GM18505 (cell line): ENCODE results near the gene PGGHG.
A peak's percentile ranks its signal among the peaks of the same experiment; 100 is the strongest.
"Not testable (repeated sequence)": the region's sequence is repeated elsewhere in the genome, so short reads cannot be mapped to it uniquely, and the experiment has no call there.

Experiments
- ATAC-seq: cut with Tn5 transposase; IDR thresholded peaks from one replicate; pipeline ENCODE4 v1.9.1; 2021; ENCODE audit not compliant: unreplicated experiment
- POLR2A ChIP-seq: IDR thresholded peaks from 4 replicates; pipeline ENCODE4 v1.6.1; 2011; ENCODE audit warnings: borderline replicate concordance; ENCODE audit not compliant: insufficient read depth, insufficient read length; ENCODE audit errors: extremely low read depth

Gene PGGHG

GRCh38 chr11:304061-304506 is 15.2 kb downstream of the PGGHG start:
- TF ChIP-seq POLR2A = no peak
- ATAC-seq = no peak

- ATAC-seq = no peak
These were observed 16.3 kb downstream of the PGGHG start for GRCh38 chr11:304915-305843.

GRCh38 chr11:305844-306211 is 16.9 kb downstream of the PGGHG start:
- TF ChIP-seq POLR2A = no peak
- no peak for ATAC-seq

More at GRCh38 chr11:304915-305843, 16.3 kb downstream of the PGGHG start:
- no peak for TF ChIP-seq POLR2A

DNA sequence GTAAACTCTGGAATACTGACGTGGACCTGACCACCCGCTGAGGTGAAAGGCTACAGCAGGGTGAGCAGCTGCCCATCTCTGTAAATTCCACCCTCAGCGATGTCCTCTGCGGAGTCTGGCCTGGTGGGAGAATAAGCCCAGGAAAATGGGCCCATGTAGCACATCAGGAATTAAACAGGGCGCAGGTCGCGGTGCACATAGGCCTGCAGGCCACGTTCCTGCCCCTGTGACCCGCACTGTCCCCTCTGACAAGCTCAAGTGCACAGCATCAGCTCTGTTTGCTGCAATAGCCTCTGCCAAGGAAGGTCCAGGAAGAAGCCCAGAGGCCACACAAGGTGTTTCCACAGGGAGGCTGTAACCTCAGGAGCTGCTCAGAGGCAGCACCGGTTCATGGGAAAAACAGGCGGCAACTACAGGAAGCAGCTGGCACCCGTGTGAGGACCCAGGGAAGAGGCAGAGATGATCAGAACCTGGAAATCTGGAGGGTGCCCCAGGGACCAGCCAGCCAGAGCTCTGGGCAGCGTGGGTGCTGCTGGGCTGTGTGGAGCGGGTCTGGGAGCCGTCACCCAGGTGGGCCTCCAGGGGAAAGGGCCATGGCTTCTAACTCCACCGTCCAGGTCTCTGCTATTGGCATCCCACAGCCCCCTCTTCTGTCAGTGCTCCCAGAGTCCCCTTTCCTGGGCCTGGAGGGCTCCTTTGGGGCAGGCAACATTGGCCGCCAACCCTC is 17.9 kb downstream of the PGGHG start:
- no peak for ATAC-seq
- no peak for TF ChIP-seq POLR2A

GRCh38 chr11:307766-308708 is 19.1 kb downstream of the PGGHG start, which contains the start of gene IFITM2:
IFITM2 (plus strand) TSS chr11:307816; CDS start chr11:308193, 377 bp downstream.
- TF ChIP-seq POLR2A = peak; percentile 46
- ATAC-seq = not testable (repeated sequence)

GRCh38 chr11:308740-309665 is 20.1 kb downstream of the PGGHG start:
- not testable (repeated sequence) for ATAC-seq

DNA sequence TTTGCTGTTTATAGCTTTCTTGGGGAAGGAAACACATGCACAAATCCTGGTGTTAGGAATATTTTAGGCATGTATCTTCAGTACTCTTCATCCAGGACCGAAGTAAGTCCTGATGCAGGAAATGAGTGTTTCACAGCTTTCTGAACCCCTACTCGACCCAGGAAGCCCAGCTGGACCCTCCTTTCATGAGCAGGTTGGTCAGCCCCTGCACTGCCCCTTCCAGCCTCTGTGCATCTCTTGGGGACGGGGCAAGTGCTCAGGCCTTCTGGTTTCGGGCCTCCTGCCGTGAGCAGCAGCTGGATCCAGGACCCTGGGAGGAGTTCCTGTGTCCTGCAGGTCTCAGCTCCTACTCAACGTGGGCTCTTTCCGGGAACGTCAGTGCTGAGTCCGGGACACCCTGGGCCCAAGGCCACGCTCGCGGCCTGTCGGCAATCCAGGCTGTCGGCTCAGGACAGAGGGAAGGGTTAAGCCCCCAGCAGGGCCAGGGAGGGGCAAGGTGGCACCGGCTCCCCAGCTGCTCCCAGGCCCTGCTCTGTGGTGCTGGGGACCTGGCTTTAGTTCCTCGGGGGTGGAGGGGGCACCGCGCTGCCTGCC is 21.1 kb downstream of the PGGHG start:
- ATAC-seq = not testable (repeated sequence)

- peak; percentile 42 for ATAC-seq
These were observed 22.3 kb downstream of the PGGHG start for GRCh38 chr11:311013-311748.

DNA sequence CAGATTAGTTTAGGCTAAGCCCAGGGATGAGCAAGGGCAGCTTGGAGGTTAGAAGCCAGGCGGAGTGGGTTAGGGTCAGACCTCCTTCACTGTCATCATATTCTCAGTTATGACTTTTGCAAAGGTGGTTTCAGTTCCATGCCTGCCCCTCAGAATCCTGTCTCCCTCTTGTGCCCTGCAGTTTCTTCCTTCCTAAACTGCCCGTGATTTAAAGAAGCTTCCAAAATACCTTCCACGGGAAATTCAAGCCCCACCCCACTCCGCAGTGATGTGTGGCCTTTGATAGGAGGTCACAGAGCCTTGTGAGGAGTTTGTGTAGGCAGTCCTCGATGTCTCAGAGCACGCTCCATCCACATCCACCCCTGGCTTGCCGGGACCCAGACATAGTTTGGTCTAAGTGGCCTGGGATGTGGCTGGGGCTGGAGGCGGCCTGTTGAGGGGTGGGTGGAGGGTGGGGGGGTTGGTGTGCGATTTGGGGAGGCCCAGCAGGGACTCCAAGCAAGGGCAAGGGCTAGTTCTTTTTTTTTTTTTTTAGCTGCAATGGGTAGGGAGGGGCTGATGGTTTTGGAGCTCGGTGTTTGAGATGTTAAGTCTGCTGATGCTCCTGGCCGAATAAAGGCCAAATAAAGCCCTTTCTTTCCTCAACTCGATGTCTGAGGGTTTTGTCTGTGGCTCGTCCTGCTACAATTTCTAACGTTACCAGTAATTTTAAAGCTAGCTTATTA is 23.3 kb downstream of the PGGHG start:
- no peak for ATAC-seq
- TF ChIP-seq POLR2A = no peak

DNA sequence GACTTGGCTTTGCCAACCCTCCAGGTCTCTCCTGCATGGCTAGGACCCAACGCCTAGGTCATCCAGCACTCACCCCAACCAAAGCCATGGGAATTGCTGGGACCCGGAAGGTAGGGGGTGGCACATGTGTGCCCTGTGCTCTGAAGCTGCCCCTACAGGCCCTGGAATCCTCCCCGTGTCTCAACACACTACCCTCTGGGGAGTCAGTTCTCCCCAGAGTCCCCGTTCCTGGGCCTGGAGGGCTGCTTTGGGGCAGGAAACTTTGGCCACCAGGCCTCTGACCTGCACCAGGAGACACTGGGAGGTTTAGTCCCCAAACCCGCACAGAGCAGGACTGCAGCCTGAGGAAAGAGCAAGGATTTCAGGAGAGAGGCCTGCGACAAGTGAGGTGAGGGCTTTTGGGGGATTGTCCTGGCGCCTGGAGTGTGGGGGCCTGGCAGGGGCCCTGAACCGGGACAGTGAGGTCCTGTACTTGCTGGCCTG is 24.4 kb downstream of the PGGHG start:
- ATAC-seq = no peak
- TF ChIP-seq POLR2A = no peak
